ENCODE data around the gene ST6GALNAC1.

Gene ST6GALNAC1

GRCh38 chr17:76643553-76644148 is at the start of gene ST6GALNAC1:
TSS of gene ST6GALNAC1 (minus strand) at chr17:76643757. CDS start at chr17:76643638, 119 bp downstream.
- DNase-seq (ENCODE audit: low read depth): no peak

- DNase-seq (ENCODE audit: low read depth): no peak
Observed at GRCh38 chr17:76691379-76692191, 48.0 kb upstream of the ST6GALNAC1 start.

- DNase-seq (ENCODE audit: low read depth): no peak
Observed at GRCh38 chr17:76690596-76691280, 47.2 kb upstream of the ST6GALNAC1 start.

GRCh38 chr17:76689859-76690258 is 46.3 kb upstream of the ST6GALNAC1 start:
- no peak for DNase-seq (ENCODE audit: low read depth)

- no peak for DNase-seq (ENCODE audit: low read depth)
Observed at GRCh38 chr17:76688165-76688622, 44.6 kb upstream of the ST6GALNAC1 start.

- DNase-seq (ENCODE audit: low read depth): no peak
Observed at GRCh38 chr17:76687298-76688164, 44.0 kb upstream of the ST6GALNAC1 start.

- DNase-seq (ENCODE audit: low read depth): no peak
Observed at GRCh38 chr17:76686538-76687297, 43.2 kb upstream of the ST6GALNAC1 start.

GRCh38 chr17:76685846-76686245 is 42.3 kb upstream of the ST6GALNAC1 start:
- no peak for DNase-seq (ENCODE audit: low read depth)

GRCh38 chr17:76685366-76685765 is 41.8 kb upstream of the ST6GALNAC1 start:
- DNase-seq (ENCODE audit: low read depth): no peak

GRCh38 chr17:76684756-76685155 is 41.2 kb upstream of the ST6GALNAC1 start:
- DNase-seq (ENCODE audit: low read depth): no peak

- no peak for DNase-seq (ENCODE audit: low read depth)
Observed at GRCh38 chr17:76683921-76684745, 40.6 kb upstream of the ST6GALNAC1 start.

- DNase-seq (ENCODE audit: low read depth): no peak
Observed at GRCh38 chr17:76683011-76683755, 39.6 kb upstream of the ST6GALNAC1 start.

- DNase-seq (ENCODE audit: low read depth): no peak
Observed at GRCh38 chr17:76682296-76682695, 38.7 kb upstream of the ST6GALNAC1 start.

GRCh38 chr17:76681222-76682137 is 37.9 kb upstream of the ST6GALNAC1 start:
- peak; percentile 43 for DNase-seq (ENCODE audit: low read depth)

GRCh38 chr17:76679239-76679638 is 35.7 kb upstream of the ST6GALNAC1 start:
- no peak for DNase-seq (ENCODE audit: low read depth)

- no peak for DNase-seq (ENCODE audit: low read depth)
Observed at GRCh38 chr17:76678330-76678729, 34.8 kb upstream of the ST6GALNAC1 start.

GRCh38 chr17:76677406-76677805 is 33.8 kb upstream of the ST6GALNAC1 start:
- DNase-seq (ENCODE audit: low read depth): no peak

- DNase-seq (ENCODE audit: low read depth): no peak
Observed at GRCh38 chr17:76676629-76677028, 33.1 kb upstream of the ST6GALNAC1 start.

Measured in activated T-helper 9 cell treated with anti-CD3 and anti-CD28 coated beads, Interleukin-2, amount 50 U/mL, for 16 hours (primary cell).